Measurements from ENCODE around the gene ZYX.

The ZYX gene

GRCh38 chr7:143439866-143440265 lies 58.7 kb downstream of the ZYX start:
- DNase-seq (ENCODE audit: insufficient read length, low spot score) = no peak
- TF ChIP-seq CTCF (IDR thresholded peaks at IDR 0.05; ENCODE audit: insufficient read depth, missing control alignments) = no peak

More at GRCh38 chr7:143439866-143440265, 58.7 kb downstream of the ZYX start:
- FAIRE-seq = no peak
